ENCODE results near the gene METTL6.

- TF ChIP-seq CTCF (conservative IDR thresholded peaks at IDR 0.05; ENCODE audit: low read depth, low read length) (no peak), EZH2 (IDR thresholded peaks at IDR 0.05; ENCODE audit: borderline replicate concordance, low read depth, low read length, poor library complexity, severe bottlenecking) (no peak)
Observed at GRCh38 chr3:15475161-15475560, 47.8 kb upstream of the METTL6 start.

All from A673 (cell line).